HG03439 (cell line): ENCODE results near the gene NTMT2.
A peak's percentile ranks its signal among the peaks of the same experiment; 100 is the strongest.
"Not testable (repeated sequence)": the region's sequence is repeated elsewhere in the genome, so short reads cannot be mapped to it uniquely, and the experiment has no call there.

Experiments used
- ATAC-seq: cut with Tn5 transposase; IDR thresholded peaks from one replicate; pipeline ENCODE4 v1.9.1; 2021; ENCODE audit warnings: mild to moderate bottlenecking, moderate library complexity; ENCODE audit not compliant: unreplicated experiment

NTMT2 gene

DNA sequence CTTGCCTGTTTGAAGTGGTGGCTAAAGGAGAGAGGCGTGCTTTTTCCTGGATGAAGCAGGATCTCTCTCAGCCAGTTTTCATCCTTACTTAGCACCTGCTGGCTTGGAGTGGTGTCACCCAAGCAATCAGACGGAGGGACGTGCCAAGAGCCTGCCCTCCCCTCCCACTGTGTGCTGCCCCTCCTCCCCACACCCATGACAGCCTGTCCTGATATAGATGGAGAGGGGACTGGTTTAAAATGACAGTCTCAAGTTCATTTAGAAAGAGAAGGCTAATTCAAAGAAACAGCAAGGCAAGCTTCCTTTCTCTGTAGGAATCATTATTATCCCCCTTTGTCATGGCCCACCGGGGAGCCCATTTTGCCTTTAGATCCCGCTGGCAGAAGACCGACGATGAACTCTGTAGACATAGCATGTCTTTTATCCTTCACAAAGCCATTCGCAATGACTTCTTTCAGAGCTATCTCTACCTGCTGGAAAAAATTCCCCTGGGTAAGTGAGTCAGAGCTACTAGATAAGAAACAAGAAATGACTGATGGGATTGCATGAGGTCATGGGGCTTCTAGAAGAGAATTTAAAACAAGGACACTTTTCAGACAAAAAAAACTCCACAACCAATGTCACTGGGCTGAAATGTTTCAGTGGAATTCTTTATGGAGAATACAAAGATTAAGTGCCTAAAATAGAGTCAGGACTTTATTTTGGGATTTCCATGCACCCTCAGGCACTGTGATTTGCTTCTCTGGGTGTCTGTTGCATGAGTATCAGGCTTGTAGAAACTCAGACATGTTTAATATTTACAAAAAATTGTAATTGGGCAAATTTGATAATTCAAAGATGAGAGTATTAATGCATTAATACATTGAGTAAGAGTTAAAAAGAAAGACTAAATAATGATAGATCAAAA is at the start of gene NTMT2:
TSS of gene NTMT2 (plus strand) at position 190 of the 907 bp plus-strand sequence. CDS start at position 339, 149 bp downstream.
- no peak for ATAC-seq

DNA sequence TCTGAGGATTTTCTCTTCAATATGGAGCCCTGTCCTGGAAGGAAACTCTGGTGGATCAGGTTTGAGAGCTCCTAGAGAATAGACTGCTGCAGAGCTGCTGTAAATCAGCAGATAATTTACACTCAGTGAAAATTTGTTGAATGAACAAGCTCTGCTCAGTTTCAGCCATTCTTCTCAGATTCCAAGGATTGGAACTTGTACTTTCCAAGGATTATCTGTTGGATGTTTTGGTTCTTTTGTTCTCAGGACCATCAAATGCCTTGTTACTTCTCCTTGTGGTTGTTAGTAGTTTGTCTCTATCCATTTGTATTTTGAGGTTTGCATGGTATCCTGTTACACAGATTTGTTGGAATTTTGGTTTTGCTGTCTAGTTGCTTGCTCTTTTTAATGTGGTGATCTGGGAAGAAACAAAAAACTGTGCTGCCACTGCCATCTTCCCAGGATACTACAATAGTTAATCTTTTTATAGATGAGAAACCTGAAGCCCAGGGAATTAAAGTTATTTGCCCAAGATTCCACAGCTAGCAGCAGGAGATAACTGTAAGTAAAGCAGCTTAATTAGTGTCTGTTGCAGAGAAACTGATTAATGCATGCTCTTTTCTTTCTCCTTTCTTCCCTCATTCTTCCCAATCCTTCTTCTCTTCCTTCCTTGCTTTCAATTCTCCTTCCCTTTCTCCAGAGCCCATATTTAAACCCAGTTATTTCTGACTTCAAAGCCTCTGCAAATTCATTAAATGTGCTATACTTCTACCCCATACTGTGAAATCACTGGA is 49.6 kb upstream of the NTMT2 start:
- ATAC-seq = no peak

DNA sequence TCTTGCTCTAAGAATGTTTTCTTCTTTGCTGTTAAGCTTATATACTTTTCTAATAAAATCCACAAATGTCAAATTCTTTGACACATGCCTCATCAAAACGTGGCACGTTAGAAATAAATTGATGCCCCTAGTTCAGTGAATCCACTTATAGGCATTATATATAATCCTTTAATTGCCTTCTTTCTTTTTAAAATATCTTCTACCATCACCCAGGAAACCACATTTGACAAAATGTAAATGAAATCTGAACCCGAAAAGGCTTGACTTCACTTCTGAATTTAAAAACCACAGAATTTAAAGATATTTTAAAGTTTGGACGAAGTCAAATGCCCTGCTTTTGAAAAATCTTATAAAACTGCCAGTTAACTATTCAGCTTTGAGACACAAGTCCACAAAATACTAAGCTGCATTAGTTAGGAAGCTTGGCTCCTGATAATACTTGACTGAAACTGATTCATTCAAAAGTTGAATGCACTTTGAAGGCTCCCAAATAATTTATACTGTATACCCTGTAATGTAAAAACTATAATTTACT is 48.9 kb upstream of the NTMT2 start:
- no peak for ATAC-seq

DNA sequence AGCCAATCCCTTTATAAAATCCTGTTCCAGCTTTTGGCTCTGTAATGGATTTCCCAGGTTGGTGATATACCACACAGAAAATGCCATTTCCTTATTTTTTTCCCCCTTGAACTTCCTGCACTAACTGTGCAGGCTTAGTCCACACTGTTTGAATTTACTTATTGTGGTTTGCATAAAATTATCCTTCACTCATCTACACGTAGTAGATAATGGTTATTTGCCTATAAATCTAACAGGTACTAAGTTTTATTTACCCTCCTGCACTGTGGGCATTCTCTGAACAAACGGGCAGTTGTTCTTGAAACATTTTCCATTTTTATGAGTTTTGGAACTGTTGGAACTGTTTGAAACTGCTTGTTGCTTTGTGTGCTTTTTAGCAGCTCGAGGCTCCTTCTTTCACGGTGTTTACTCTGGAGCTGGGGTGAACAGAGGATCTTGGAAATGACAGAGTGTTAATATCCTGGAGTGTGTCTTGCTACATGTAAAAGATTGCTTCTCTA is 48.3 kb upstream of the NTMT2 start:
- ATAC-seq = no peak

DNA sequence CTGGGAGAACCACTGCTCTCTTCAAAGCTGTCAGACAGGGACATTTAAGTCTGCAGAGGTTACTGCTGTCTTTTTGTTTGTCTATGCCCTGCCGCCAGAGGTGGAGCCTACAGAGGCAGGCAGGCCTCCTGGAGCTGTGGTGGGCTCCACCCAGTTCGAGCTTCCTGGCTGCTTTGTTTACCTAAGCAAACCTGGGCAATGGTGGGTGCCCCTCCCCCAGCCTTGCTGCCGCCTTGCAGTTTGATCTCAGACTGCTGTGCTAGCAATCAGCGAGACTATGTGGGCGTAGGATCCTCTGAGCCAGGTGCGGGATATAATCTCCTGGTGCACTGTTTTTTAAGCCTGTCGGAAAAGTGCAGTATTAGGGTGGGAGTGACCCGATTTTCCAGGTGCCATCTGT is 32.6 kb upstream of the NTMT2 start:
- not testable (repeated sequence) for ATAC-seq

DNA sequence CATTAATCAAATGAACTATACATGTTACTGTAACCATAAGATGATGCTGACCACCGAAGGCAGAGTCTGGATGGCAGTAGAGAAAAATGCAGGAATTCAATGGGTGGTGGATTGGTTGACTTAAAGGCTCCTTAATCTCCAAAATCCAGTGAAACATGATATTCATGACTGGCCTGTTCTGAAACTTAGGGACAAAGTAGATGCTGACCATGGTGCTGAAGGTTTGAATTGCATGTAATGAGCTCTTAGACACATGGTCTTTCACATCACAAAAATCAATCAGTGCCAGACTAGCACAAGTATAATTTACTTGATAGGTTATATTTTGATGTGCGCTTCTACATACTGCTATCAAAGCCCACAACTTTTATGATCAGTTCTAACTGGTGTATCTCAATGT is 30.9 kb upstream of the NTMT2 start:
- ATAC-seq = no peak

DNA sequence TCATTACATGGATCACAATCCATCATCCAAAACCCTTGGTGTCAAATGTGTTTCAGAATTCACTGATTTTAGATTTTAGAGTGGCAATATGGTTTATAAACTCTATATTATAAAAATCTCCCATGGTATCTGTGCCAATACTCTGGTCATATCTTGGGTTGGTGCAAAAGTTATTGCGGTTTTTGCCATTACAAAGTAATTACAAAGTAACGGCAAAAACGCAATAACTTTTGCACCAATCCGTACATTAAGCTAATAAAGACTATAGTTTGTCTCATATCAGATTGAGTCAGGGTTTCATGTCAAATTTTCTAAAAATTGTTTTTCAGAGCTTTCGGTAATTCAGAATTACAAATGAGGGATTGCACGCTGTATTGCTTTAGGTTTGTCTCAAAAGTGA is 23.4 kb upstream of the NTMT2 start:
- ATAC-seq = no peak

DNA sequence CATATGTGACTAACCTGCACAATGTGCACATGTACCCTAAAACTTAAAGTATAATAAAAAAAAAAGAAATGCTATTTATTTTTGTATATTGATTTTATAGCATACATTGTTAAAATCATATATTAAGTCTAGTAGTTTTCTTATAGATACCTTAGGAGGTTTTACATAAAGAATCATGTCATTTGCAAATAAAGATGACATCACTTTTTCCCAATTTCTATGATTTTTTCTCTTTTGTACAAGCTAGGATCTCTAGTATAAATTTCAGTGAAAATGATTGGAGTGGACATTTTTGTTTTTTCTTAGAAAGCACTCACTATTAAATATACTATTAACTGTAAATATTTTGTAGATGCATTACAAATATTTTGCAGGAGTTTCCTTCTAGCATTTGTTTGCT is 20.5 kb upstream of the NTMT2 start:
- no peak for ATAC-seq

DNA sequence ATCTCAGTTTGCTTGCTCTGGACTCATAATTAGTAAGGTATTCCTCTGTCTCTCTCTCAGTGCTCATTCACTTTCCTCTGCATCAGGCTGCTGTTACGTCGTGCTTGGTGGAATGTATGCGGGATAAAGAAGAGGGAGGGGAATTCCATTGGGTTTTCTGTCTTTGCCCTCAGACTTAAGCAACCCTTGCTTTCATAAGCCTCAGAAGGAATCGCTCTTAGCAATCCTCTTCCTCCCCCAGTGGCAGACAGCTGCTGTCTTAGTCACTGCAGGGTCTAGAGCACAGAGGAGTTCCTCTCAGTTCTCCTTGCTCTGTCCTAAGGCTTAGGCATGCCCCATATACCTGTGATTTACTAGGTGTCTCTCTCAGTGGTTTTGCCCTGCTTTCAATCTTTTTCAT is 19.1 kb upstream of the NTMT2 start:
- ATAC-seq = peak; percentile 92

DNA sequence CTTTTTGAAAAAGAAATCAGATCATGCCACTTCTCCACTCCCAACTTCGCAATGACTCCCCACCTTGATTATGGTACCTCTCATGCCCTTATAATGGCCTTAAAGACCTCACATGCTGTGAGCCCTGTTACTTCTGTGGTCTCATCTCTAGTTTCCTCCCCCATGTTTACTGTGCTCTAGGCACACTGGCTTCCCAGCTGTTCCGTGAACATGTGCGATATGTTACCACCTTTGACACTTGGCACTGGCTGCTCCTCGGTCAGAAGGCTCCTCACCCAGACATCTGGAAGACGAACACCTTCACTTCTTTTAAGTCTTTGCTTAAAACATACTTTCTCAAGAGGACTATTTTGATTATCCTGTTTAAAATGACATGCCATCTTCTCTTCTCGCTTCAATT is 14.3 kb upstream of the NTMT2 start:
- ATAC-seq = no peak

DNA sequence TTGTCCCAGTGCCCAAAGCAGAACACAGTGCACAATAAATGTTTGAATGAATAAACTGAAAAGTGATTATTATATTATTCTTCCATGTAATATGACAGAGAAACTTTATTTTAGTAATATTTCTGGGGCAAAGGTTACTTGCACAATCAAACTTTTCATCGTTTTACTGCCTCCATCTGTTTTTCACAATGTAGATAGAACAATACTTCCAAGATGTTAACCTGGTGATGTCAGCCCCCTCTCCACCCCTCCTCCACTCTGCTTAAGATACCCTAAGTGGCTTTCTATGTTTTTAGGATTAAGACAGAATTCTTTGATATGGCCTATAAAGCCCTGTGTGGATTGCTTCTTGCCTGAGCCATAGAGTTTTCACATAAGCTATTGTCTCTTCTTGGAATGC is 13.8 kb upstream of the NTMT2 start:
- no peak for ATAC-seq

DNA sequence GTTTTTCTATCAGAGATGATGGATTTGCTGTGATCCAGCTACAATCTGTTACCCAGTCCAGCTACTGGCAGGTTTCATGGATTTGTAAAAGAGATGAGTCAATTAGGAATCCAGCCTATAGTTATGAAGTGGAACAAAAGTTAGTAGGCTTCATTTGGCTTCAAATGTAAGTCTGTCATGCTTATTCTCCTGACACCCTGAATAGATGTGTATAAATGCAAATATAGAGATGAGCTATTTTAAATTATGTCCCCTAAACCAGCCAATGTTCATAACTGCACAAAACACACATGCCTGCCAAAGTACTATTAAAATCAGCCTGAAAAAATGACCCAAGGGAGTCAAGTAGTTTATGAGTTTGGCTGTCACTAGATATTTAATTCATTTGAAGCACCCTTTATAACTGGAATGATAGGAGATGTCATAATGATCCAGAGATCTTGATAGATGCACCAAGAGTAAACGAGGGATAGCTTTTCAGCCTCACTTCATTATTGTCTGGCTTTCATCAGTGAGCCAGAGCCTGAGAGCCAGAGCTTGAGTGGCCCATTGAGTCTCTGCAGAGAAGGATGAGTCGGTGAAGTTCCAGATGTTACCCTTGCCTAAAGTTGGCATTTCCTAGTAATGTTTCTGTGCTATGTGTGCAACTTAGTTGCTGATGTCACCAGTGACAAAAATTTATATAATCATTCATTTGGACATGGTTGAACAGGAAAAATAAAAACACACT is 11.8 kb upstream of the NTMT2 start:
- ATAC-seq = no peak

DNA sequence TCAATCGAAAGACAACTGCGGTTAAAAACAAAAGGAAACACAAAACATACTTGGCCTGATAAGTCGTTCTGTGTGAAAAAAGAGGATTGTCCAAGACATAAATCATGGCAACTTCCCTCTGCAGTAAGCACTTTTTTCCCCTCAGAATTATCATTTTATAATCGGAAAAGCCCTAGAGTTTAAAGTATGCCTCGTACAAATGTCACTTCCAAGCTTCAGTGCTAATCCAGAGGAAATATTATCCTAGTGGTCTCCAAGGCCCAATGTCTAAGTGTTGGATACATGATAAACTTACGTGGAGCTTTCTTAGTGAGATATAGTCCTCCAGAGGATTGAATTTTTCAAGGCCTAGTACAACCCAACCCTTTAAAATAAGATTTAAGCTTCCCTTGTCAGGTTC is 11.2 kb upstream of the NTMT2 start:
- ATAC-seq = no peak

DNA sequence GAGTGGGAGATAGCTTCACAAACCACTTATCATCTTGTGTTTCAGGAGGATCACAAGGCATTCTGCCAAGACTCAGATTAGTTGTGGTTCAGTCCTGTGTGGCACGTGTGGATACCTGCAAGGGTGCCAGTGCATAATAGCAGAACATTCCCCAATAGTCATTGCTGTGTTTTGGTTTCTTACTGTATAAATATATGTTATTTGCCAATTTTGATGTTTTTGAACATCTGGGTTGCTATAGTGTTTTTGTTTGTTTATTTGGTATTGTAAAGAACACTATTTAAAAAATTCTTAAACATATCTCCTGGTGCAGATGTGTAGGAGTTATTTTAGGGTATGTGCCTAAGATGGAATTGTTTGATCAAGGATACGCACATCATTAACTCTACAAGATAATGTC is 5.4 kb upstream of the NTMT2 start:
- no peak for ATAC-seq

DNA sequence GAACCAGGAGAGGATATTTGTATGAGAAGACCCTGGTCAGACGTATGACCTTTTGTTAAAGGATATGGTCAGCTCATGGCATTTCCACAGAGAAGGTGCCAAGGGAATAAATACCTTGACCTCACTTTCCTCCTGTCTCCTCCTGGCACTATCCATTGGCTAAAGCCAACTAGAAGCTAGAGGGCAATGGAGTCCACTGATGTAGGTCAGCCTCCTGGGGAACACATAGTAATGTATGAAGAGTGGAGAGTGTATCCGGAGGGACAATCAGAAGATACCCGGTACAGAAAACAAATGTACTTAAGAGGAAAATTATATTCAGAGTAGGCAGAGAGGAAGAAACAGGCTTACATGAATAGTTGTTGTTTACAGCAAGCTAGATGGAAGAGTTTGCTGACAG is 698 bp upstream of the NTMT2 start:
- ATAC-seq = no peak

DNA sequence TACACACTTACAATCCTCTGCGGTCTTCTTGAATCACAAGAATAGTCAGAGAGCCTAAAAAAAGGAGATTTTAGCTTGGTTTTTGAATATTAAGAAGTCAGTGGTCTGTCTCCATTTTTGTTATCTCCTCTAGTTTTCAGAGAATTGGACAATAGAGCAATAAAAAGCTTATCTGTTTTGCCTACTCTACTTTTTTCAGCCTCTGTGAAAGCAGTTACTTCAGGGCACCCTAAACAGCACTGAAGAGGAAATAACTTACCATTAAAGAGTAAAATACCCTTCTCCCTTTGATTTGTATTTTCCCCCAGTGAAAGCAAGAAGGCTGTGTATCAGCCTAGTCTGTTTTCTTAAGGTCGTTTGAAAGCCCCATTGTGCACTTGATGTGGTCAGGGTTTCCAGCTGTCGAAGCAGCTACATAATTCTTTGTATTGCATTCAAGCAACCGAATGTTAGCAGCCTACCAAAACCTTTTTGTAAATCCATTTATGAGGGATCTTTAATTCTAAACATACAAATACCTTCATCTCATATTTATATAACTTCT is 1.0 kb downstream of the NTMT2 start:
- ATAC-seq = no peak

DNA sequence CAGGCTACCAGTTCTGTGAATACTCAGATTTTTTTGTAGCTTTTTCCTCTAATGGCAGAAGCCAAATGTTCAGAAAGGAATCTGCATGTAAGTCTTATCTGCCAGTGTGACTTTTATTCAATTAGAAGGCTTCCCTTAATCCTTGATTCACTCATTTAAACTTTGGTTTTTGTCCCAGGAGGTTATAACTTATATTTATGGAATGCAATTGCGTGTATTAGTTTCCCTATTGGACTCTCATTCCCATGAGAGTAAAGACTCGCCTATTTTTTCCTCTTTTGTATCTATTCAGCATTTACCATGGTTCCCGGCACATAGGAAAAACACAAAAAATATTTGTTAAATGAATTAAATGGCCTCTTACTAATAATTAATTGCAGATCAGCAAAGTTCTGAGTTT is 3.5 kb downstream of the NTMT2 start:
- ATAC-seq = no peak

DNA sequence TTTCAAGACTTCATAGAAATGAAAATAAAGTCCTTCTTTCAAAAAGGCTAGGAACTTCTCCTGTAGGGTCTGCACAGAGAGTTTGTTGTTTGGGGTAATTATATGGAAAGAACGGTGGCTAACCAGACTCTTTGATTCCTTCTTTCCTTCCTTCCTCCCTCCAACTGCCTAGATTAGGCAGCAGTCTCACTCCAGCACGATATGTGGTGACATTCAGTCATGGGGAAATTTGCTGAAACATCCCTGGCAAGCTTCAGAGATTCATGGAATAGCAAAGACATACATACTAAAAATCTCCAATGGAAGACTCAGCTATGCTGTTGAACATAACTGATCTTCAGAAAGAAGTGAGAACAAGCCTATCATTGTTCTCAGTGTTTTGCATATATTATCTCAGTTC is 4.3 kb downstream of the NTMT2 start:
- ATAC-seq = no peak

DNA sequence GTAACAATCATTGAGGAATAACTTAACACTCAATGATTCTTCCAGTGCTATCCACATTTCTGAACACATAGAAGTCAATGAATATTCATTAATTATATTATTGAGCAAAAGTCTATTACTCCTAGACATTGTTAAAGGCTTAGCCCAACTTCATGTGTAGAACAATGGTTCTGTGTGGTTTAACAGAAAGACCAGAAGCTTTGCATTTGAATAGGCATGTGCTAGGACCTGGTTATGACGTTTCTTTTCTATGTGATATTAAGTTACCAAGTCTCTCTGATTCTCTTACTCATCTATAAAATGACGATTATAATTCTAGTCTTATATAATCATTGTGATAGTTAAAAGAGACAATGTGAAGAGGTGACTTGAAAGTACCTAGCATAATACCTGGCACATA is 5.2 kb downstream of the NTMT2 start:
- ATAC-seq = no peak

DNA sequence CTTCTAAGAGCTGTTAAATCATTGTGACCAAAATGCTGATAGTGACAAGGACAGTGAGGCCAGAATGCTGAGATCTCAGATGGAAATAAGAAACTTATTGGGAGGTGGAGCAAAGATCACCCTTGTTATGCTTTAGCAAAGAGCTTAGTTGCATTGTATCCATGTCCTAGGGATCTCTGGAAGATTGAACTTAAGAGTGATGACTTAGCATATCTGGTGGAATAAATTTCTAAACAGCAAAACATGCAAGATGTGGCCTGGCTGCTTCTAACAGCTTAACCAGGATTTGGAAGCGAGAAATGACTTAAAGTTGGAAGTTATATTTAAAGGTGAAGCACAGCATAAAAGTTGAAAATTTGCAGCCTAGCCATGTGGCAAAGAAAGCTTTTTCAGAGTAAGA is 7.7 kb downstream of the NTMT2 start:
- no peak for ATAC-seq

DNA sequence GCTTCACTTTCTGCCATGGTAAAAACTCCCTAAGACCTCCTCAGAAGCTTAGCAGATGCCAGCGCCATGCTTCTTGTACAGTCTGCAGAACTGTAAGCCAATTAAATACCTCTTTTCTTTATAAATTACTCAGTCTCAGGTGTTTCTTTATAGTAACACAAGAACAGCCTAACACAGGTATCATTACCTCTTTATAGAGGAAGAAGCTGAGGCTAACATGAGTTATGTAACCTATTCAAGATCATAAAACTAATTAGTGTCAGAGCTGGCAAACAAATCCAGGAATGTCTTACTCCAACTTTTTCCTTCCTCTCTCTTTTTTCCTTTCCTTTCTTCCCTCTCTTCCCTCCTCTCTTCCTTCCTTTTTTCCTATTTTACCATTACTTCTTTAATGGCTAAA is 9.3 kb downstream of the NTMT2 start:
- no peak for ATAC-seq
